Islet of Langerhans (tissue), 1 donor: ENCODE measurements around the gene CDH18.
A peak's percentile ranks its signal among the peaks of the same experiment; 100 is the strongest.

Source experiments
- FAIRE-seq: peaks from one replicate; lab custom pipeline; 2011; peaks lifted over from hg19 to GRCh38; lab: Jason Lieb, UNC

CDH18 gene

DNA sequence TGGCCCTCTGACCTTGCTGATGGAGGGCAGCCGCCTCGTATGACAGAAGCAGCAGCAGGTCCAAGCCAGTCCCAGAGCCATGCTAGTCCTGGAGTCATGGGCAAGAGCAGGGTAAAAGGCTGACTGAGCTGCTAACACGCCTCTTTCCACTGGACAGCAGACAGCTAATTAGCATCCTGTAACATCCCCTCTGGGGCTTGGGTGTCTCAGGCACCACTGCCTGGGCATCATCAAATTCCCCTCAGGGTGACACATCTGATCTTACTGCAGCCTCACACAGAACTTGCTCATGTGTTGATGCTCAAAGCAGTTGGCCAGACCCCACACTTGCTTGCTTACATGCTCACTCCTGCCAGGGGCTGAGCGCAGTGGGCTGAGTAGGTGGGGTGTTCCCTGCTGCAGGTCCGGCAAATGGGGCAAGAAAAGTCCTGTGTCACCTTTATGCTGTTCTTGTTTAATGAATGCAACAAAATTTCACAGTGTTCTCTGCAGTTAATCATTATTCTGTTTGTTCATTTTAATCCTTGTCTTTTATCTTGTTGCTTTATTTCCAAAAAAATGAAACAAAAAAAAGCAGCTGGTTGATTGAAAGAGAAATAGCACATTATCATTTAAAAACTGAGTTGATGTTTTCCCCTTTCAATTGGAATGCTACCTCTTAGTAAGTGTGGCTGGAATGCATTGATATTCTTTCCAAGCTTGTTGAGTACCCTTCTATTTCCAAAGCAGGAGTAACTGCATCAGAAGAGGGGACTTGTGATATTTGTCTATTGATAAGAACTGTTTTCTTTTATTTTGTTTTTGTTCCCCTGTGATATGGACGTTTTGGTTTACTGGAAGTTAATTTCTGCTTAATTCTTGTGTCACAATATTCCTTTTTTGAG lies 254.1 kb downstream of the CDH18 start:
- FAIRE-seq: no peak

DNA sequence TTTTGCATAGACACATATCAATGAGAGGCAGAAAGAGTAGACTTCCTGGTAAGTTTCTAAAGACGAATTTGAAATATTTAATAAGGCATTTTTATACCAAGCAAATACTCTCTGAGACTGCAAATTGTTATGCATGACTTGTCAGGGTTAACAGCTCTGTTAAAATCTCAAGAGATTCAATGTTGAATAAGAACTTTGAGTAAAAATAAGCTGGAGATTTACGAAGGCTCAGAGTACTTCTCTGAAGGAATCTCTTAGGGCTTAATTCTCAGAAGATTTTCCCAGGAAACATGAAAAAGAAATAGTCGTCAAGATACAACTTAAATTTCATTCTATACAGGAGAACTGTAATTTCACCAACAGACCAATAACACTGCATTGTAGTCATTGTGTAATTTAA lies 259.4 kb downstream of the CDH18 start:
- peak; percentile 33 for FAIRE-seq

DNA sequence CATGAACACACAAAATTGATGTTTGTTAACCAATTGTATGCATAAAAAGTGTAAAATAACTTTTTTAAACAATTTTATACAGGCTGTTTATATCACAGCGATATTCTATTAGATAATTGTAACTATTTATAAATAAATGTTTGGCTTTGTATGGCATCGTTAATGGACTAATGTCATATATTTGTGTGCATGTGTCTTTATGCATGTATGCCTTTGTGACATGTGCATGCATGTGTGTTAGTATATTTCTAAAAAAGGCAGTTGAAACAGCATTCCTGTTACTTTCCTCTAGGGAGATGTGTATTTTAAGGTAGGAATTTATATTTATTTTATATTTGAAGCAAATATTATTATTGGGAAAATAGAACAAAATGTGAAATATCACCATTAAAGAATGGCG lies 268.9 kb downstream of the CDH18 start:
- FAIRE-seq: no peak

DNA sequence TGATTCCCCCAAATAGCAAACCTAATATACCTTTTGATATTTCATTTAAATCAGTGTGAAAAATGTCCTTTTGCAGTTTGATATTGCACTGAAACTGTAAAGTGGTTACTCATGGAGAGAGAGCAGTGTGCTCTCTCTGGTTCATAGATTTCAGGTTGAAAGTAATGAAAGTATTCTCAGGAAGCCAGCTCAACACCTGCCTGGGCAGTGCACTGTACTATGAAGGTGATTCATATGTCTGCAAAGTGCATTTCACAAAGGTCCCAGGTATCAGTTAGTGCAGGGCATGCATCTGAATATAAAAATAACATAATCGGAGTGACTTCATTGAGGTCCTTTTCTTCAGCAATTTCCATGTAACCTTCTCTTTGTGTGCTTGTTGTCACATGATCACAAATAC lies 274.3 kb downstream of the CDH18 start:
- FAIRE-seq: no peak

DNA sequence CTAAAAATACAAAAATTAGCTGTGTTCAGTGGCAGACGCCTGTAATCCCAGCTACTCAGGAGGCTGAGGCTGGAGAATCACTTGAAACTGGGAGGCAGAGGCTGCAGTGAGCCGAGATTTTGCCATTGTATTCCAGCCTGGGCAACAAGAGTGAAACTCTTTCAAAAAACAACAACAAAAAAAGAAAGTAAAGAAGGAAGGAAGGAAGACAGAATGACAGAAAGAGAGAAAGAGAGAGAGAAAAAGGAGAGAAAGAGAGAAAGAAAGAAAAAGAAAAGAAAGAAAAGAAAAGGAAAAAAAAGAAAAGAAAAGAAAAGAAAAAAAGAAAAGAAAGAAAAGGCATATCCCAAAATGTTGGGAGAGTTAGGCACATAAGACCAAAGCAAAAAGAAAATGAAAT lies 278.6 kb downstream of the CDH18 start:
- no peak for FAIRE-seq

DNA sequence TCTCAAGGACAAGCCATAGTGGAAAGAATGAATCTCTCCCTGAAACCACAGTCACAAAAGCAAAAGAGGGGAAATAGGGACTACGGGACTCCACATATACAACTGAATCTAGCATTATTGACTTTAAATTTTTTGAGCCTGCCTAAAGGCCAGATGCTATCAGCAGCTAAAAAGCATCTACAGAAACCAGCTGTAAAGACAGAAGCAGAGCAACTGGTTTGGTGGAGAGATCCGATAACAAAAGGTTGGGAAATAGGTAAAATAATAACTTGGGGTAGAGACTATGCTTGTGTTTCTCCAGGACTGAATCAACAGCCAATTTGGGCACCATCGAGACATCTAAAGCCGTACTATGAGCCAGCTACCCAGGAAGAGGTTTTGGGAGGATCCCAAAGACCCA lies 281.2 kb downstream of the CDH18 start:
- FAIRE-seq: no peak

DNA sequence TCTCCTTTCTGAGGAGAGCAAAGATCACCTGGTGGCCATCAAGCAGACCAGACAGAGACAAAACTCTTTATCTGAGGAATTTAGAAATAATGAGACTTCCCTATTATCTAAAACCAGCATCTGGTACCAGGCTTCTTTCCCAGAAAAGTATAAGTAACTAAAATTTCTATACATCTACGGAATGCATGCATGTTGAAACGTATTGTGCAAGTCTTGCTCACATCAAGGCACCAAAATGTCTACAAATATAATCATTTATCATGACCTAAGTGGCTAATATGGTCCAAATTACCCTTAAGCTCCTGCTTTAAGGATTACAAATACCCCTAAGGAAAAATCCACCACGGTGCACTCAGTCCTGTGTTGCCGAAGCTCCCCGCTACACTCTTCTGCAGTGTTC lies 286.3 kb downstream of the CDH18 start:
- no peak for FAIRE-seq

DNA sequence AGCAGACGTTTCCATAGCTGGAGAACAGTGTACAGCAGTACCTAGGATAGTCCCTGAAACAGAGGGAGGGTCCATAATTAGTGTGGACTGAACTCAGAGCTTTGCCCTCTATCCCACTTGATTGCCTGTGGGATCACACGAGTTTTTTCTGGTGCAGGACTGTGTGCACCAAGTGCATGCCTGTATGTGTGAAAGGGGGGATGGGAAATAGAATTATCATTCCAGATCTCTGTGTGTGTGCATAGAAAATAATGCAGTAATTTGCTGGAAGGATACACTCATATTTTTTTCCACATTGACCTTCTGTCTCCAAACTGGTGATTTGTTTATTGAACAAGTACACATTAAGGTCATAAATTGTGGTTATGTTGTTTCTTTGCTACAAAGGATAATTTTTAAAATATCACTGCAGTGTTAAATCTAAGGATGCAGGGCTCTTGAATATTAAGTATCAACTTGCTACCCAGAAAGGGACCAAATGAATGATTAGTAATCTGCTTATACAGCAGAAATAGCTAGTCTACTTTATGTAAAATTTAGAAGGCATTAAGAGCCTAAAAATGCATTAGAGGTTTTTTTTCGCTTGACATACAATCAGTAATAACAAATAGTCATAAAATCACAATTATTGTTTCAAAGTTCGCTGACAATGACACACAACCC lies 292.9 kb downstream of the CDH18 start:
- FAIRE-seq: no peak

DNA sequence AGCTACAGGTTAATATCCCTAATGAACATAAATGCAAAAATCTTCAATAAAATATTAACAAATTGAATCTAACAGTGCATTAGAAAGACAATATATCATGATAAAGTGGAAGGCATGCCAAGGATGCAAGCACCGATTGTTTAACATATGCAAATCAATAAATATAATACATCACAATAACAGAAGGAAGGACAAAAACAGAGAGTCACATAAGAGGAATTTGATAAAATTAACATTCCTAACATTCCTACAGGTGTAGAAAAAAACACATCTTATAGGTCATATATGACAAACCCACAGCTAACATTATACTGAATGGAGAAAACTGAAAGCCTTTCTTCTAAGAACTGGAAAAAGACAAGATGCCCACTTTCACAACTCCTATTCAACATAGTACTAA lies 297.0 kb downstream of the CDH18 start:
- no peak for FAIRE-seq

DNA sequence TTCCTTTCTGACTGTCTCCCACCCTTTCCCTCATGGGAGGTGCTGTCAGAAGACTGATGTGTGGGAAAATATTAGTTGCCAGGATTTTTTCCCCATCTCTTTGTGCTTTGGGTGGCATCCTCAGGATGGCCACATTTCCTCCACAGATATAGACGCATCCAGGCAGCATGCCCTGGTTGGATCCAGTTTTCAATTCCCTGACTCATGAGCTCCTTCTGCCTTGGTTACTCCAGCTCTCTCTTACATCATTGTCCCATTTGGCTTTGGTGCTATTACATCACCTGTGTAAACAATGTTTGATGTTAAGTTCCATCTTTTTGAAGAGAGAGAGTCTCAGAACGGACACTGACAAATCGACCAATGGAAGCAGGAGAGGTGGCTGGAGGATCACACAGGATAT lies 302.5 kb downstream of the CDH18 start:
- FAIRE-seq: no peak

DNA sequence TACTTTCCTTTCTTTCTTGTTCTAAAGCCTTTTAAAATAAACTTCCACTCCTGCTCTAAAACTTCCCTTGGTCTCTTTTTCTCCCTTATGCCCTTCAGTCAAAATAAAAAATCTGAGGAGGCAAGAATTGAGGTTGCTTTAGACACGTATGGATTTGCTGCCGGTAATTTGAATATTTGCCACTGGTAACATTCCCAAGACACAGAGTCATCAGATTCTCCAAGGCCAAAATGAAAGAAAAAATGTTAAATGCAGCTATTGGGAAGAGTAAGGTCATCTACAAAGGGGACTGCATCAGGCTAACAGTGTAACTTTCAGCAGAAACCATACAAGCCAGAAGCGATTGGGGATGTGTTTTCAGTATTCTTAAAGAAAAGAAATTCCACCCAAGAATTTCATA lies 311.1 kb downstream of the CDH18 start:
- FAIRE-seq: no peak

DNA sequence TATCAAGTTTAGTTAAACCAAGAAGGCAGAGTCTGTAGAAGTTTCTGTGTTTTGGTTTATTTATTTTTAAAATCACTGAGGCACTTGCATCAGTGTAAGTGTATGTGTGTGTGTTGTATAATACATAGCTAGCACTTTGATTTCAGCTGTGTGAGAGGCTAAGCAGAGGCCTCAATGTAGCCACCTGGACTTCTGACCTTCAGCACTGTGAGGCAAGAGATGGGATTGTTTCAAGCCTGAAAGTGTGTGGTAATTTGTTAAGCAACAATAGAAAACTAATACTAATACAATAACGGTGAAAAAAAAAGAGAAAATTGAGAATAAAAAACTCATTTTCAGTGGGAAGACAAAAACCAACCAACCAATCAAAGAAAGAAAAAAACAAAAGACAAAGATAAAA lies 327.3 kb downstream of the CDH18 start:
- FAIRE-seq: no peak

DNA sequence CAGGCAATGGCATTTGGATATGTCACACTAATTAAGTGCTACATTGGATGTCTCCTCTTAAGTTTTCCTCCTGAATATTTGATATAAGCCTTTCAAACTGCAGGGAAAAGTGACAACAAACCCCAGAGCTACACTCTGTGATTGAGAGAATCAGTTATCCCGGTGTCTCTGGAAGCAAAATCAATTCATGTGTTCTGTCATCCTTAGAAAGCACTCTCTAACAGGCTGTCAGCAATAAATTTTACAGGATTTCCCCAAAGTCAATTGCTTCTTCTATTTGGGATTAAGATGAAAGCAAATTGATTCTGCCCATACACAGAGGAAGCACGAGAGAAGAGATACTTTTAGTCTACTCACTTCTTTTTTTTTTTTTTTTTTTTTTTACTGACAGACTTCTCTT lies 332.4 kb downstream of the CDH18 start:
- no peak for FAIRE-seq

DNA sequence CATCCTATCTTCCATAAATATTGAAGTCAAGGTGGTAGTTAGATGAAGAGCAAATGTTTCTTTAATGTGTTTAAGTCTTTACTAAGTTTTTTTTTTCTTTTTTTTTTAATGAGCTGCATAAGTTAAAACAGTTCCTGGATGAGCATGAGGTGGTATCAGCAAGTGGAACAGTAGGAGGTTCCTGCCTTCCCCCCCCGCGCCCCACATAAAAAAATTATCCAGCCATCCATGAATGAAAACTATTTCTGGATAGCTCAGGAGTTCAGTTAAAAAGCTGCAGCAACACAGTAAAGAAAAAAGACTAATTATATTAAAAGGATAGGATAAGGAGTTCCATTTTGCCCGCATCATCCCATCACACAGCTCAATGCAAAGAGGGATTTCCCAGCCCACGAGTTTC lies 349.5 kb downstream of the CDH18 start:
- FAIRE-seq: no peak

DNA sequence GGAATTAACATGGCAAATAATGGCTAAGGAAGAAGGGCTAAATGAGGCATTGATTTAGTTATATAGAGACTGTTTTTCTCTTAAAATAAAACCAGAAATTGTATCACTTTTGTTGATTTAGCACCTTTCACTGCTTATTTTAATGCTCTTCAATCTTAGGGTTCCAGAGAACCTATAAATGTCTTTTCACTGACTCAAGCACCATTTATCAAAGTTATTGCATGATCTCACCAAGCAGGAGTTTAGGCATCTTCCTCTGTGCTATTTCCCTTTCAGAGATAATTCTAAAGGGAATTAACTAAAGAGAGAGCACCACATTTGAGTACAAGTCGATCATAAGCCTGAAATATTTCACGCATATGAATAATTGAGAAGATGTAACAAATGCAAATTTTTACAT lies 357.1 kb downstream of the CDH18 start:
- FAIRE-seq: no peak

DNA sequence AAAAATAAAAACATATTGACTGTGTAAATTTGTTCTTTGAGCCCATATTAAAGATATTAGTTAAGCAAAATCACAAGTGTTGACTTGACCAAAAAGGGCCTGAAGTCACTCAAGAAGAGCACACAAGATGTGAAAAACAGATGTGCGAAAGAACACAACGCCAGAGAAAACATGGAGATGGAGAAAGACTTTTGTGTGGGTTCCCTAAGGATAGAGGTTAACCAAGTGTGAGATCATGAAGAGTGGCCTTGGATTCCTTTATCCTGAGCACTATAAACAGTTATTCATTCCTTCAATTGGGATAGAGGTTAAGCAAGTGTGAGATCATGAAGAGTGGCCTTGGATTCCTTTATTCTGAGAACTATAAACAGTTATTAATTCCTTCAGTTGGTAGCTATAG lies 361.8 kb downstream of the CDH18 start:
- no peak for FAIRE-seq

DNA sequence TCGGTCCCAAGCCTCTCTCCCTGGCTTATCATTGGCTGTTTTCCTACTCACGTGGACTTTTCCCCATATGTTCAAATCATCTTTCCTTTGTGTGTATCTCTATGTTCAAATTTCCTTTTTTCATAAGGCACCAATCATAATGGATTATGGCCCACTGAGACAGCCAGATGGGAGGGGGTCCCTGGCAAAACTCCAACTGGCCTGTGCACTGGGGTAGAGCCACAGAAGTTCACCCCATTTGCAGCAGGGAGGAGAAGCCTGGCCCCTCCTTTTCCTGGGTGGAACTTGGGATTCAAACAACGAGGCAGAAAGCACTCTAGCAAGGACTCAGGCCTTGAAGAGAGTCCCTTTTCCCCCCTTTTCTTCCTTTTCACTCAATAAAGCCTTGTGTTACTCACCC lies 362.4 kb downstream of the CDH18 start:
- no peak for FAIRE-seq

DNA sequence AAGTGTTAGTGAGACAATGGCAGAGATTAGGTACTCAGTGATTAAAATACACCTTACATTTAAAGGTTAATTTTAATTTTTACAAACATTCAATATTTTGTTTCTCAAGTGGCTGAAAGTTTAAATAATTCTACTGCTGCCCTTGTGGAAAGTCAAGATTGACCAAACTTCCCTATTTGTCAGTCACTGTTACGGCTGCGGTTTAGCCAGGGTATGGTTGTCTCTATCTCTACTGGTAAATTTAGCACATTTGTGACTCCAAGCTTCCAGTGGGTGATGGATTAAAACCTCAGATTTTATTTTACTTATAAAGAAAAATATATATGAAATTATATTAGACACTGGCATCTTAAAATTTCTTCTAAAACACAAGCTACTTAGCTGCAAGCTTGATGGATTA lies 368.4 kb downstream of the CDH18 start:
- no peak for FAIRE-seq

DNA sequence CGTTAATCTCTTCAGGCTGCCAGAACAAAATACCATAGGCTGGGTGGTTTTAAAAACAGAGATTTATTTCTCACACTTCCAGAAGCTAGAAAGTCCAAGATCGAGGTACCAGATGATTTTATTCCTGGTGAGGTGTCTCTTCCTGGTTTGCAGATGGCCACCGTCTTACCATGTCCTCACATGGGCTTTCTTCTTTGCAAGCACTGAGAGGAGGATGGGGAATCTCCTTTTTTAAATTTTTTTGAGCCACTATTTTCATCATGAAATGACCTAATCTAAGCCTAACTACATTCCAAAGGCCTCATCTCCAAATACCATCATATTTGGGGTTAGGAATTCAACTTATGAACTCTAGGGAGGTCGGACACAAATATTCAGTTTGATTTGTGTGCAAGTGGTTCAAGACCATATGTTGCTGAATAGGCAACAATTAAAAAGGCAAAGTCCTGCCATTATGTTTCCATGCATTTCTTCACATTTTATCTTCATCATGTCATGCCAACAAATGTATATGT lies 371.2 kb downstream of the CDH18 start:
- FAIRE-seq: no peak

DNA sequence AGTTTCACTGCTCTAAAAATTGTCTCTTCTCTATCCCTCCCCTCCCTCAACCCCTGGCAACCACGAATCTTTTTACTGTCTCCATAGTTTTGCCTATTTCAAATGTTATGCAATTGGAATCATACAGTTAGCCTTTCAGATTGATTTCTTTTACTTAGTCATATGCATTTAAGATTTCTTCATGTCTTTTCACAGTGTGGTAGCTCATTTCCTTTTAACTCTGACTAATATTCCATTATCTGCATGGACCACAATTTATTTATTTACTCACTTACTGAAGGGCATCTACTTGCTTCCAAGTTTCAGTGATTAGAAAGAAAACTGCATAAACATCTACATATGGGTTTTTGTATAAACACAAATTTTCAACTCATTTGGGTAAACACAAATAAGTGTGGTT lies 372.3 kb downstream of the CDH18 start:
- FAIRE-seq: no peak

DNA sequence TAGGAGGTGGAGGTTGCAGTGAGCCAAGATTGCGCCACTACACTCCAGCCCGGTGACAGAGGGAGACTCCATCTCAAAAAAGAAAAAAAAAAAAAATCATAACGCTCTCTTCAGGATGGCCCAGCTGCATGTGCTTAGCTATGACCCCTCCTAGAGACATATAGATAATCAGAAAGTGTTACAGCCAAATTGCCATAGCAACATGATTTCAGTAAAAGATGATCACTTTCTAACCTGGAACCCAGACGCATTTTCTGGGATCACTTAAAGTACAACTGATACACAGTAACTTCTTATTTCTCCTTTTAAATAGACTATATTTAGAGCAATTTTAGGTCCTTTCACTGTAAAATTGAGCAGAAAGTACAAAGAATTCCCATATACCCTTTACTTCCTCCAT lies 372.9 kb downstream of the CDH18 start:
- FAIRE-seq: no peak

DNA sequence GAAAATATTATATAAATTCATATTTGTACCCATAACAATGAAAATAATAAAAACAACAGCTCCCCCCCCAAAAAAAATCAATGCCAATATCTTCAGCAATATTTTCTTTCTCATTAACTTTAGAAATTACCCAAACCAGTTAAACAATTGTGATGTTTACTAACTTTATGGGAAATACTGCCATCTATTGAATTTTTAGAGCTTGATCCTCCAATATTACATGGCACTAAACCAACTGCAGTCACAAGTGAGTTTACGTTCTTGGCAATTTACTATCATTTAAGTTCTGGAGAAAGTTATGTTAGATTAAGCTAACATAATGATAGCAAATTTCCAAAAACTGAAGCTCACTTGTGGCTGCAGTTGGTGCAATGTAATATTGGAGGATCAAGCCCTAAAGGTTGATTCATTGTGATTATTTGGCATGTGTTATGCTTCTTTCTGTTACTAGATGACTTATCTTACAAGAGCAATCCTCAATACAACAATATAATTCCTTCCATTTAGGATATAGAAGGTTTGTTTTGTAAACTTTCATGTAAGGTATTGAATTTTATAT lies 379.5 kb downstream of the CDH18 start:
- FAIRE-seq: peak; percentile 91

DNA sequence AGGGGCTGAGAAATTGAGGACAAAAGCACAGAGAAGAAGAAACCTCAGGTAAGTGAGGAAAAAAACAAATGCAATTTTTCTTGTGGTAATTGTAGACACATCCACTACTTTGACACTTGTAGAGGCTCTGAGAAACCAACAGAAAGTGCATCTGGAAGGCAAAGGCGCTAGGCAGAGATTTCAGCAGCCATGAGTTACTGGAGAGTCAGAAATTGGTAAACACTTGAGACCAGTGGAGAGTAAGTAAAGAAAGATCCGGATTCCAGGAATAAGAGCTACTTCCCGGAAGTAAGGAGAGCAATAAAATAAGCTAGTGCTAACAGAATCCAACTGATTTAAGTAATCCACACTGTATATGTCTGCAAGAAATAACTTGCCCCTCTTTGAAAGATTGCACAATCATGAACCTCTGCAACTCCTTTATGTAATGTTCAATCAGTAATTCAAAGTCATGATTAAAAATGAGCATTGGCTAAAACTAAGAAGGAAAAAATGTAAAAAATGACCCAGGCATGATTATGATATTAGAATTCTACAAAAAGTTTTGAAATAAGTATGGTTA lies 382.1 kb downstream of the CDH18 start:
- no peak for FAIRE-seq
